Measurements from ENCODE around the gene TMEM41B.
"Not testable (repeated sequence)": the region's sequence is repeated elsewhere in the genome, so short reads cannot be mapped to it uniquely, and the experiment has no call there.

The TMEM41B gene, protein sequence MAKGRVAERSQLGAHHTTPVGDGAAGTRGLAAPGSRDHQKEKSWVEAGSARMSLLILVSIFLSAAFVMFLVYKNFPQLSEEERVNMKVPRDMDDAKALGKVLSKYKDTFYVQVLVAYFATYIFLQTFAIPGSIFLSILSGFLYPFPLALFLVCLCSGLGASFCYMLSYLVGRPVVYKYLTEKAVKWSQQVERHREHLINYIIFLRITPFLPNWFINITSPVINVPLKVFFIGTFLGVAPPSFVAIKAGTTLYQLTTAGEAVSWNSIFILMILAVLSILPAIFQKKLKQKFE

GRCh38 chr11:9314291-9315077 lies at the start of gene TMEM41B:
Gene TMEM41B, minus strand, starts transcription at chr11:9314593. Its CDS starts 152 bp downstream, at chr11:9314441.
- DNase-seq (ENCODE audit: low spot score) = peak; percentile 99
- TF ChIP-seq CTCF (IDR thresholded peaks at IDR 0.05; ENCODE audit: extremely low read depth, missing control alignments) = no peak

DNA sequence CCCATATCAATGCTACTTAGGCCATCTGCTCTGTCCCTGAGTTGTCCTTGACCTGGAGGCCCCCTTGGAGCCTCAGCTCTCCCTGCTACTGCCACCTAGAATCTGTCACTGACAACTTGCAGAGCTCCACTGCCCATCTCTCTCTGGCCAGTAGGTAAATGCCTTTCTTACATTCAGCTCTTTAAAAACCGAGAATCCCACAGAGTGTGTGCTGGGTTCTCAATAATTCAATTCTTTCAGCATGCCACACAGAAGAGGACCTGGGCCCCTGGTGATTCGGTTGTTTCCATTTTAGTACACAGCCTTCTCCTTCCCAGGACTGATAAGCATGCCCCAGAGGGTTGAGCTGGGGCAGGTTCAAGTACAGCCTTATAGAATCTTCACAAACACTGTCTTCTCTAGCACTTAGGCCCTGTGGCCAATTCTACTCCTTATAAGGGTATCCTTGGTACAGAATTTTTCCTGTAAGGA lies 48.0 kb upstream of the TMEM41B start:
- TF ChIP-seq CTCF (IDR thresholded peaks at IDR 0.05; ENCODE audit: extremely low read depth, missing control alignments) = no peak
- no peak for DNase-seq (ENCODE audit: low spot score)

DNA sequence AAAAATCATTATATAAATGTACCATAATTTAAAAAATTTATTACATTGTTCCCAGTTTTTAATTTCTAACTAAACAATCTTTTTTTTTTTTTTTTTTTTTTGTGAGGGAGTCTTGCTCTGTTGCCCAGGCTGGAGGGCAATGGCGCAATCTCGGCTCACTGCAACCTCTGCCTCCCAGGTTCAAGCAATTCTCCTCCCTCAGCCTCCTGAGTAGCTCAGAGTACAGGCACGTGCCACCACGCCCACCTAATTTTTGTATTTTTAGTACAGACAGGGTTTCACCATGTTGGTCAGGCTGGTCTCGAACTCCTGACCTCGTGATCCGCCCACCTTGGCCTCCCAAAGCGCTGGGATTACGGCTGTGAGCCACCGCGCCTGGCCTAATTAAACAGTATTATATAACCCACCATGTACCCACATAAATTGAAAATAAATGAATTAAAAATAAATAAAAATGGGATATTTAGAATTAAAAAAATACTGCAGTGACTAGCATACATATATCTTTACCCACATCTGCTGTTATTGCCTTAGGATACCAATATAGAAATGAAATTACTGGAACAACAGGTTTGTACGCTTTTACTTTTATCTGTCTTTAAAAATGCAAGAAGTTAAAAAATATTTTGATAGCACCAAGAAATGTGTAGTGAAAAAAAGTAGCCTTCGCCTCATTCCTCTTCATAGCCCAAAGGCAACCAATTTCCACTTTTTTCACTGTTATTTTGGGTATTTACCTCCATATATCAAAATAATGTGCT lies 46.6 kb upstream of the TMEM41B start:
- DNase-seq (ENCODE audit: low spot score) = not testable (repeated sequence)

DNA sequence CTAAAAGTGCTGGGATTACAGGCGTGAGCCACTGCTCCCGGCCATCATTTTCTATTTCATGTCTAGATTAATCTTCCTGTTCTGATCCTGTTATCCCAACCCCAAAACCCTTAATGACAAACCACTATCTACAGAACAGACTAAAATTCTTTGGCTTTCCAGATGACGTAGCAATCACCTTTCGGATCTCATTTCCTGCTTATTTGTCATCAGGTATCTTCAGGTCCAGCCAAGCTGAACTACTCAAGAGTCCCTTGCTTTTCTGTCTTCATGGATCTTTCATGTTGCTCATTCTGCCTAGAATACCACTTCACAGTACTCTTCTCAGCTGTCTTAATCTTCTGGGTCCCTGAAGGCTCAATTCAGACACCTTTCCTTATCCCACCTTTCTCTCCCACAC lies 42.6 kb upstream of the TMEM41B start:
- TF ChIP-seq CTCF (IDR thresholded peaks at IDR 0.05; ENCODE audit: extremely low read depth, missing control alignments) = no peak
- no peak for DNase-seq (ENCODE audit: low spot score)

GRCh38 chr11:9351321-9351881 lies 37.0 kb upstream of the TMEM41B start:
- TF ChIP-seq CTCF (IDR thresholded peaks at IDR 0.05; ENCODE audit: extremely low read depth, missing control alignments) = no peak
- no peak for DNase-seq (ENCODE audit: low spot score)

- not testable (repeated sequence) for DNase-seq (ENCODE audit: low spot score)
Measured at GRCh38 chr11:9347779-9348178, 33.4 kb upstream of the TMEM41B start.

DNA sequence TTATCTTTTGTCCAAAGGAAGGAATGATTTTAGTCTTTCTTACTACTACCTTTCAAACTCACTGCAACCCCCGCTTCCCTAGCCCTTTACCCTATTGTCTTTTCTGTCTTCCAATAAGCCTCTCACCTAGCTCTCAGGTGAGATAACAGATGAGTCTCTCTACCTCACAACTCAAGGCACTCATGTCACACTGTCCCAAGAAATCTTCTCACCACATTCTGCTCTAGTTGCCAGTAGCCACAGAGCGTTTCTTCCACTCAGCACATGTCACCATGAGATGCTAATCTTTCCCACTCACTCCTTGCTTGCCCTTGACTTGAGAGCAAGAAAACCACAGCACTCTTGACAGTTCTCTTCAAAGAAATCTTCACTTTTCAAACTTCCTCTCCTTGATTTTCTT lies 32.7 kb upstream of the TMEM41B start:
- no peak for TF ChIP-seq CTCF (IDR thresholded peaks at IDR 0.05; ENCODE audit: extremely low read depth, missing control alignments)
- DNase-seq (ENCODE audit: low spot score) = no peak

Data from GM20000 (cell line).